Kidney glomerular epithelial cell (primary cell): ENCODE data around the gene NES.
A peak's percentile ranks its signal among the peaks of the same experiment; 100 is the strongest.

Experiments
- DNase-seq: peaks from one replicate; lab custom pipeline; 2025; lab: John Stamatoyannopoulos, UW

NES gene

GRCh38 chr1:156680056-156680455 is 2.8 kb upstream of the NES start:
- no peak for DNase-seq

DNA sequence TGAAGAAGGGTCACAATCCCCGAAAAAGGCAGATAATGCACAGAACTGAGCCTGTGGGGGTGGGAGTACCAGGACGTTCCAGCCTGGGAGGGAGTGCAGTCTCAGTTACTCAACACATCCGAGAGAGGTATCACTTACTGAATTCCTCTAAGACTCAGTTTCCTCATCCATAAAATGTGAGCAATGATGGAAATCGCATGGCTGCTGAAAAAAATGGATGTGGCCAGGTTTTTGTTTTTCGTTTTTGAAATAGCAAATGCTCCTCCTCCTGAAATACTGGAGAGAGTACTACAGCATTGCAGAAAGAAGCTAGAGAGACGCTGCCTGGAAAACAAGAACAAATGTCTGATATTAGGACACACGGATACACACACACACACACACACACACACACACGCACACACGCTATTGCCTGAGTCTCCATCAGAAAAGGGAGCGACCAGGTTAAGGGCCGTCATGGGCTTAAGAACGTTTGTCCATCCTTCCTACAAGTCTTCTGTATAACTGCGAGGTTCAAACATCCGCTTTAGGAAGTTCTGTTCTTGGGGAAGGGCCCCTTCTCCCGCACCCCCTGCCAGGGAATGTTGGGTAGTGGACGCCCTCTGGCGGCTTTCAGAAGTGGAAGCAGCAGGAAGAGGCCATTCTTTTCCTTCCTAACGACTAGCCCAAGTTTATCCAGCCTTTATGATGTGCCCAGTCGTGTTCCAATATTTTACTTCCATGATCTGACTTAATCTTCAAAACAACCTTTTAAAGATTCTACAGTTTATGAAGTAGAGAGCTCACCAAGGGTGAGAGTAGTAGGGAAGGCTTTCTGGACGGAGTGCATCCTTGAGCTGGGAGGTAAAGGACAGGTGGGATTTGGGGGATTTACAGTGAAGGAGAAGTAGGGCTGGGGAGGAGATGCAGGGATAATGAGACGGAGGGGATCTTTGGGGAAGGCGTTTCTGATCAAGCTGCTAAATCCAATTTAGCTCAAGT is 699 bp upstream of the NES start:
- peak; percentile 51 for DNase-seq

GRCh38 chr1:156676114-156676819 is 940 bp downstream of the NES start:
- DNase-seq = no peak

GRCh38 chr1:156675210-156676113 is 1.7 kb downstream of the NES start:
- no peak for DNase-seq

- DNase-seq = no peak
Measured at GRCh38 chr1:156673387-156674121, 3.7 kb downstream of the NES start.

GRCh38 chr1:156671804-156672203 is 5.4 kb downstream of the NES start:
- DNase-seq = no peak

DNA sequence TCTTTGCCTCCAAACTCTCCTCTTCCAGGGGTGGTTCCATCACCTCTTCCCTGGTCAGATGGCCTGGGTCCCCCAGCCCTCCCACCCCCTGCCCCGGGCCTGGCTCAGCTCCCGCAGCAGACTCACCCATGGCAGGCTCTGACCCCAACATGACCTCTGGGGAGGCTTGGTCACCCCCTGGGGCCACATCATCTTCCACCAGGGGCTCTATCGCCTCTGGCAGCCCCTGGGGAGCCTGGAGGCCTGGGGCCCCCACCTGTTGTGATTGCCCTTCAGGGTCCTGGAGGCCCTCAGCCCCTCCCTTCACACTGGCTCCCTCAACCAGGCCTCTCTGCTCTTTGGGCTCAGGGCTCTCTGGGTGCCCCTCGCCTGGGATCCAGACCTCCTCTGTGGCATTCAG is 6.4 kb downstream of the NES start:
- no peak for DNase-seq

- DNase-seq = no peak
Measured at GRCh38 chr1:156670359-156670758, 6.8 kb downstream of the NES start.

- DNase-seq = no peak
Measured at GRCh38 chr1:156669794-156670193, 7.4 kb downstream of the NES start.

DNA sequence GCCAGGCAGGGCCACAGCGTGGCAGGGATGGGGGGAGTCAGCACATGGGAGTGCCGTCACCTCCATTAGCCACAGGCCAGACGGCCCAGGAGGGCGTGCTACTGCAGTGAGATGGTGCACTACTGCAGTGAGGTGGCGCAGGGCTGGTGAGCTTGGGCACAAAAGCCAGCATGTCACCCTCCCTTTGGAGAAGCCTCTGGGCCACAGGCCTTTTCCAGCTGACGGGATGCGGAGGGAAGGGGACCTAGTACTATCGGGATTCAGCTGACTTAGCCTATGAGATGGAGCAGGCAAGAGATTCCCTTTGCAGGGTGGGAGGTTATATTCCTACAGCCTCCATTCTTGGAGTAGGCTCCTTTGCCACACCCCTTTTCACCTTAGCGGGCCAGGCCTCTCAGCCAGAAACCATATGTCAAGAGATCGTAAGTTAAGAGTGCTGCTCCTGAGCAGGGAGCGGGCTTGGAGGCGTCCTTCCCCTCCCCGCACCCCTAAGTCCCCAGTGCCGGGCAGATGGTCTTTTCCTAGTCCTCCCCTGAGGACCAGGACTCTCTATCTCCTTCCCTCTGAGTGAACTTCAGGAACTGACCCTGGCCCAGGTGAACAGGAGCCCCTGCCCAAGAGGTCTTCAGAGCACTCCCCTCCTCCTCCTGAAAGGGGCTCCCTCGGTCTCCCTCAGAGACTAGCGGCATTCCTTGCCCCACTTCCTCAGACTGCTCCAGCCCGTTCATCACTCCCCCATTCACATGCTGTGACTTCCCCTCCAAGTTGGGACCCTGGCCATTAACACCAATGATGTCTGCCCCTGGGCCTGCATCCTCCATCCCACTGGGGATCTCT is 8.2 kb downstream of the NES start:
- no peak for DNase-seq

DNA sequence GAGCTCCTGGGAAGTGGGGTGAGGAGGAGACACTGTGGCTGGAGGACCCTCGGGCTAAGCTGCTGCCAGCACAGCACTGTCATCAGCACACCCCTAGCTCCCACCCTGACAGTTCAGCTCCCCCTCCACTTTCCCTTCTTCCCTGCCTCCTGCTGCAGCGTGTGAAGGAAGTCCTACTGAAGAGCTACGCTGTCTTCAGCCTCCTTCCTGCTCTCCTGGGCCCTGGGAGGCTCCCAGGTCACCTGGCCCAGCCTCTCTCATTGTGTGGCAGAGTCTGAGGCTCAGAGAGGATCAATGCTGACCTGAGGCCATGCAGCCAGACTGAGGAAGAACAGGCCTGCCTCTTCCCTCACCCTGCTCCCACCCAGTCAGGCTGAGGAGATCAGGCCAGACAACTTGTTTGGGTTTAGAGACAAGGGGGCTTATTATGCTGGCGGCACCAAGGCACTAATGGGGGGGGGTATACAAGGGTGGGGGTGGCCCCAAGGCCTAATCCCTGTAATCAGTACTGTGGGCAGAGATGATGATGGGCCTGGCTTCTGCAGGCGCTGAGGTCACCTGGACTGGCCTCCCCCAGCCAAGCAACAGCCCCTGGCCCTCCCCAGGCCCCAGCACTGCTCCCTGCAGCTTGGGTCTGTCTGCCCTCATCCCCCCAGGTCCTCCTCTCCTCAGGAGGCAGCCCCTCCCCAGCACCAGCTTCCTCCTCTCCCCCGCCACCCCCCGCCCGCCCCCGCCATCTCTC is 9.1 kb downstream of the NES start:
- no peak for DNase-seq

- DNase-seq = no peak
Measured at GRCh38 chr1:156667610-156667967, 9.6 kb downstream of the NES start.

DNA sequence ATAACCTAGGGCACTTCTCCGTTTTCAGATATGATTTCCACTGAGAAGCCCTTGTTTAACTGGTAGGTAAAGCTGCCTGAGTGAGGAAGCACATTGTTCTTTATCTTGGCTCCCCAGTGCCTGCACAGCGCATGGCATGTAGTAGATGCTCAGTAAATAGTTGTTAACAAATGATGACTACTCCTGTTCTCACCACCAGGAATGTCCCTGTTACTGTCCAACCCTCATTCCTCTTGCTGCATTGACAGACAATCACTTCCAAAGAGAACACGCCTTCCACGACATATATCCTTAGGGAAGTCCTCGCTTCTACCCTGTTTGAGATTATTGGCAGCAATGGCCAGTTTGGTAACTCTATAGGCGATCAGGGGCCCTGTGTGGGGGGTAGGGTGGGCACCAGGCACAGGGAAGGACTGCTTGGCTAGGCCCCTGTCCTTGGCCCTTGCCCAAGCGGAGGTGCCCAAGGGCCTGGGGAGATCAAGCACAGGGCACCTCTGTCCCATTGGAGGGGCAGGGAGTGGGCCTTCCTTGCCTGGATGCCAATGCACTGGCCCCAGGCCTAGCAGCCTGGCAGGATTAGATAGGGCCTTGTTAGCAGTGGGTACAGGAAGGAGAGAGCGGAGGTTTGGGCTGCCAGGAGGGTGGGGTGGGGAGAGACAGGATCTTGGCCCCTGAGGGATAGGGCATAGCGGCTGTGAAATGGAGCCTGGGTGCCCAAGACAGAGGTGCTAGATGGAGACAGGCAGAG is 10.2 kb downstream of the NES start:
- DNase-seq = no peak

DNA sequence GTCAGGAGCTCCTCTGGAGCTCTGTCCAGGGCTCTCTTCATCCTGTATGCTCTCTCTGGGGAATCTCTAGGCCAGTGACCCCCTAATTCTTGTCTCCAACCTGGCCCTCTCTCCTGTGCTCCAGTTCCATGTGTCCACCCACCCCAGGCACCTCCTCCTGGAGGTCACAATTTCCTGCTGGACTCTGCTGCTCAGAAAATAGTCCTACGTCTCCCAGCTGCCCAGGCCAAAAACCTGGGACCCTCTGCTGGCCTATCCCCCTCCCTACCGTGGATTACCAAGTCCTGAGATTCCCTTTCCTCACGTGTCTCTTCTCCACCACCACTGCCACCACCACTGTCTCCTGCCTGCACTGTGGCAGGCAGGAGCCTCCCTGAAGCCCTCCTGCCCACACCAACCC is 11.7 kb downstream of the NES start:
- no peak for DNase-seq

- no peak for DNase-seq
Measured at GRCh38 chr1:156664767-156665411, 12.3 kb downstream of the NES start.

GRCh38 chr1:156664046-156664766 is 13.0 kb downstream of the NES start:
- DNase-seq = no peak

DNA sequence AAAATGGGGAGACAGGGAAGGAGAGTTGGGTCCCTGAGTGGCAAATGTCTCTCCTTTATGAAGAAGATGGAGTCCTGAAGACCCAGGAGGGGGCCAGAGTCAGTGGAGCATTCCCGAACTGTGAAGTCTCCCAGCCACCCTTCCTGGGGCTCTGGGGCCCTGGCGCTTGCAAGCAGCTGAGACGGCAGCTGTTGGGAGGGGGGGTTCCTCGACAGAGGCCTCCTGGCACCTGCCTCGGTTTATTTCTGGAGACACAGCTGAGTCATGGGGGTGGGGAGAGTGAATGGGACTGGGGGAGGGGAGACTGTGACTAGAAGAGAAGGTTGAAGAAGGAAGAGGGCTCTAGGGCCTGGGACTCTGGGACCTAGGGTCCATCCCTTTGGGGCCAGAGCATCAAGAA is 14.0 kb downstream of the NES start:
- no peak for DNase-seq

- no peak for DNase-seq
Measured at GRCh38 chr1:156662800-156663055, 14.5 kb downstream of the NES start.
